ENCODE results near the gene GALNT14.

DNA sequence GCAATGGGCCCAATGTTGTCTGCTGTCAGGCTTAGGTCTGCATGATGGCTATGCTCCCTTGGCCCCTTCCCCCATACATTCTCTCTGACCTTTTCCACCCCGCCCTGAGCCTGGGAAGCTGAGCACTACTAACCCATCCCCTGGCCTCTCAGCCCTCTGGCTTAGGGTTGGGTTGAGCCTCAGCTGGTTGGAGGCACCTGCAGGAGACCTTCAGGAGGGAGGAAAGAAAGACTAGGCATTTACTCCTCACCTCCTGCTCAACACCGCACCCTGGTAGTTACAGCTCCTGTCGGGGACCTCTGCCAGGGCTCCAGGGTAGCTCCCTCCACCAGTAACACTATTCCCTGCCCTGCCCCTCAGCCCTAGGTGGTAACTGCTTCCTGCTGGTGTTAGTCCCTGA is 80.5 kb downstream of the GALNT14 start:
- TF ChIP-seq, protein P1, sequence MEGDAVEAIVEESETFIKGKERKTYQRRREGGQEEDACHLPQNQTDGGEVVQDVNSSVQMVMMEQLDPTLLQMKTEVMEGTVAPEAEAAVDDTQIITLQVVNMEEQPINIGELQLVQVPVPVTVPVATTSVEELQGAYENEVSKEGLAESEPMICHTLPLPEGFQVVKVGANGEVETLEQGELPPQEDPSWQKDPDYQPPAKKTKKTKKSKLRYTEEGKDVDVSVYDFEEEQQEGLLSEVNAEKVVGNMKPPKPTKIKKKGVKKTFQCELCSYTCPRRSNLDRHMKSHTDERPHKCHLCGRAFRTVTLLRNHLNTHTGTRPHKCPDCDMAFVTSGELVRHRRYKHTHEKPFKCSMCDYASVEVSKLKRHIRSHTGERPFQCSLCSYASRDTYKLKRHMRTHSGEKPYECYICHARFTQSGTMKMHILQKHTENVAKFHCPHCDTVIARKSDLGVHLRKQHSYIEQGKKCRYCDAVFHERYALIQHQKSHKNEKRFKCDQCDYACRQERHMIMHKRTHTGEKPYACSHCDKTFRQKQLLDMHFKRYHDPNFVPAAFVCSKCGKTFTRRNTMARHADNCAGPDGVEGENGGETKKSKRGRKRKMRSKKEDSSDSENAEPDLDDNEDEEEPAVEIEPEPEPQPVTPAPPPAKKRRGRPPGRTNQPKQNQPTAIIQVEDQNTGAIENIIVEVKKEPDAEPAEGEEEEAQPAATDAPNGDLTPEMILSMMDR (IDR thresholded peaks at IDR 0.05): no peak
- TF ChIP-seq EP300 (IDR thresholded peaks at IDR 0.05) (no peak), POLR2A (IDR thresholded peaks at IDR 0.05) (no peak)

Measured in ovary (tissue), 3 donors.